ENCODE measurements around the gene PIK3R4. TPM values are rescaled to one million over a fixed set of nuclear protein-coding genes. Genes with fewer than 3 reads are reported as not detected.

Gene PIK3R4
- total RNA-seq = 10 to 100 TPM; 24.8 to 36.6 TPM
- polyA plus RNA-seq = 10 to 100 TPM; 14.3 to 19.7 TPM

DNA sequence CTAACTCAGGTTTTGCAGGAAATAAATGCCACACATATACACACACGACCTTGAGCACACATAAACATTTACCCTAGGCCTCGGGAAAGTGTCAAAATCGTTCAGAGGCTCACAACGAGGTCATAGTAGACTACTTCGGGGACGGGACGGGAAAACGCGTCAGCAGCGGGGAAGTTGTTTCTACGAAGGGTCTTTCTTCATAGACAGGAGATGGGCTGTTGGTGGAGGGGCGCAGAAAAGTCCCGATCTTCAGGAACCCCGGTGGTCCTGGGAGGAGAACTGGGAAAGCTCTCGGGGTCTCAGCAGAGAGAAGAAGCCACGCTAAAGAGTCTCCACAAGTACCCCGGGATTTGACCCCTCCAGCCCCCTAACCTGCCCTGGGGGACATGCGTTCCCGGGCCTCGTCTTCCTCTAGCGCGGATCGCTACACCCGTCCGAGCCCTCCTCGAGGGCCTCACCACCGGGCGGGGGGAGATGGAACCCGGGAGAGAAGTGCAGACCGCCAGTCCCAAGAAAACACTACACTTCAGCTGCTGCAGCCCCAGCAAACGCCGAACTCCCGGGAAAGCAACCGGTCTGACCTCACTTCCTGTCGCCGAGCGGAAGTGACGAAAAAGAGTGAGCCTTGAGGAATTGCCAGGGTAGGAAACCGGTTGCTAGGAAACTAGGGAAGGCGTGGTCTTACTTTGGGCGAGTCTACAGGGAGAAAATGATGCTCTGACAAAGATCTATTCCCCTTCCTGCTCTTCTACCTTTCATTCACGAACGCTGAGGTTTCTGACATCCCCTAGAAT is at the start of gene PIK3R4:
Gene PIK3R4 (minus strand): TSS at position 584 of the 794 bp plus-strand sequence. CDS start 1,611 bp downstream, outside the sequence.
- Histone ChIP-seq H3K27ac (ENCODE audit: low read depth in 1 of 2, low read length in 2 of 2) (peak within 1 kb of the TSS; percentile 82 to 84), H3K9ac (ENCODE audit: low read depth in 1 of 2, low read length in 2 of 2) (peak within 1 kb of the TSS; percentile 29 to 90), H3K4me3 (ENCODE audit: low read depth in 1 of 3, low read length in 3 of 3) (peak within 1 kb of the TSS; percentile 73 to 91 (median 84)), H3K4me1 (ENCODE audit: control insufficient read depth in 4 of 4, insufficient read depth in 4 of 4, low read length in 3 of 4) (peaks cover 7 to 65% (median 50%) of the 10 kb centered on the region in 4 donors), H3K27me3 (ENCODE audit: control insufficient read depth in 4 of 4, insufficient read depth in 4 of 4, low read length in 3 of 4) (no peaks in the 10 kb centered on the region), H3K36me3 (ENCODE audit: control insufficient read depth in 4 of 4, insufficient read depth in 3 of 4, low read depth in 1 of 4, low read length in 3 of 4) (peaks cover 0 to 9% (median 4%) of the 10 kb centered on the region in 4 donors), H3K9me3 (ENCODE audit: control insufficient read depth in 4 of 4, low read length in 3 of 4) (no peaks in the 10 kb centered on the region)
- WGBS = under 1% methylated on average over 43 of the region's 43 CpGs
- DNase-seq (ENCODE audit: low spot score) = peak; percentile 97
- TF ChIP-seq RXRA (IDR thresholded peaks at IDR 0.05) (no peak), JUND (IDR thresholded peaks at IDR 0.05) (peak in 1 of 2 donors; percentile 50), EGR1 (IDR thresholded peaks at IDR 0.05; ENCODE audit: low read depth in 2 of 2) (peak in 1 of 2 donors; percentile 13), GABPA (IDR thresholded peaks at IDR 0.05 in 1 of 2, conservative IDR thresholded peaks at IDR 0.05 in 1 of 2) (peak; percentile 96 to 100), RAD21 (IDR thresholded peaks at IDR 0.05) (no peak), YY1 (IDR thresholded peaks at IDR 0.05) (peak; percentile 61), FOXA2 (IDR thresholded peaks at IDR 0.05) (no peak), TAF1 (conservative IDR thresholded peaks at IDR 0.05) (no peak), FOXA1 (IDR thresholded peaks at IDR 0.05) (no peak), NR2F2 (IDR thresholded peaks at IDR 0.05) (peak; percentile 23), HNF4A (conservative IDR thresholded peaks at IDR 0.05) (no peak), HNF4G (IDR thresholded peaks at IDR 0.05) (no peak), SP1 (IDR thresholded peaks at IDR 0.05) (peak; percentile 14)
- TF ChIP-seq, protein P1, sequence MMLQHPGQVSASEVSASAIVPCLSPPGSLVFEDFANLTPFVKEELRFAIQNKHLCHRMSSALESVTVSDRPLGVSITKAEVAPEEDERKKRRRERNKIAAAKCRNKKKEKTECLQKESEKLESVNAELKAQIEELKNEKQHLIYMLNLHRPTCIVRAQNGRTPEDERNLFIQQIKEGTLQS (IDR thresholded peaks at IDR 0.05) = no peak
- TF ChIP-seq, protein P2, sequence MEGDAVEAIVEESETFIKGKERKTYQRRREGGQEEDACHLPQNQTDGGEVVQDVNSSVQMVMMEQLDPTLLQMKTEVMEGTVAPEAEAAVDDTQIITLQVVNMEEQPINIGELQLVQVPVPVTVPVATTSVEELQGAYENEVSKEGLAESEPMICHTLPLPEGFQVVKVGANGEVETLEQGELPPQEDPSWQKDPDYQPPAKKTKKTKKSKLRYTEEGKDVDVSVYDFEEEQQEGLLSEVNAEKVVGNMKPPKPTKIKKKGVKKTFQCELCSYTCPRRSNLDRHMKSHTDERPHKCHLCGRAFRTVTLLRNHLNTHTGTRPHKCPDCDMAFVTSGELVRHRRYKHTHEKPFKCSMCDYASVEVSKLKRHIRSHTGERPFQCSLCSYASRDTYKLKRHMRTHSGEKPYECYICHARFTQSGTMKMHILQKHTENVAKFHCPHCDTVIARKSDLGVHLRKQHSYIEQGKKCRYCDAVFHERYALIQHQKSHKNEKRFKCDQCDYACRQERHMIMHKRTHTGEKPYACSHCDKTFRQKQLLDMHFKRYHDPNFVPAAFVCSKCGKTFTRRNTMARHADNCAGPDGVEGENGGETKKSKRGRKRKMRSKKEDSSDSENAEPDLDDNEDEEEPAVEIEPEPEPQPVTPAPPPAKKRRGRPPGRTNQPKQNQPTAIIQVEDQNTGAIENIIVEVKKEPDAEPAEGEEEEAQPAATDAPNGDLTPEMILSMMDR (IDR thresholded peaks at IDR 0.05; ENCODE audit: low read depth, low read length, missing input control) = no peak
- TF ChIP-seq, protein P3, sequence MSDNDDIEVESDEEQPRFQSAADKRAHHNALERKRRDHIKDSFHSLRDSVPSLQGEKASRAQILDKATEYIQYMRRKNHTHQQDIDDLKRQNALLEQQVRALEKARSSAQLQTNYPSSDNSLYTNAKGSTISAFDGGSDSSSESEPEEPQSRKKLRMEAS (IDR thresholded peaks at IDR 0.05) = no peak
- TF ChIP-seq, protein P4, sequence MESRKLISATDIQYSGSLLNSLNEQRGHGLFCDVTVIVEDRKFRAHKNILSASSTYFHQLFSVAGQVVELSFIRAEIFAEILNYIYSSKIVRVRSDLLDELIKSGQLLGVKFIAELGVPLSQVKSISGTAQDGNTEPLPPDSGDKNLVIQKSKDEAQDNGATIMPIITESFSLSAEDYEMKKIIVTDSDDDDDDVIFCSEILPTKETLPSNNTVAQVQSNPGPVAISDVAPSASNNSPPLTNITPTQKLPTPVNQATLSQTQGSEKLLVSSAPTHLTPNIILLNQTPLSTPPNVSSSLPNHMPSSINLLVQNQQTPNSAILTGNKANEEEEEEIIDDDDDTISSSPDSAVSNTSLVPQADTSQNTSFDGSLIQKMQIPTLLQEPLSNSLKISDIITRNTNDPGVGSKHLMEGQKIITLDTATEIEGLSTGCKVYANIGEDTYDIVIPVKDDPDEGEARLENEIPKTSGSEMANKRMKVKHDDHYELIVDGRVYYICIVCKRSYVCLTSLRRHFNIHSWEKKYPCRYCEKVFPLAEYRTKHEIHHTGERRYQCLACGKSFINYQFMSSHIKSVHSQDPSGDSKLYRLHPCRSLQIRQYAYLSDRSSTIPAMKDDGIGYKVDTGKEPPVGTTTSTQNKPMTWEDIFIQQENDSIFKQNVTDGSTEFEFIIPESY (IDR thresholded peaks at IDR 0.05) = no peak
- TF ChIP-seq, protein P5, sequence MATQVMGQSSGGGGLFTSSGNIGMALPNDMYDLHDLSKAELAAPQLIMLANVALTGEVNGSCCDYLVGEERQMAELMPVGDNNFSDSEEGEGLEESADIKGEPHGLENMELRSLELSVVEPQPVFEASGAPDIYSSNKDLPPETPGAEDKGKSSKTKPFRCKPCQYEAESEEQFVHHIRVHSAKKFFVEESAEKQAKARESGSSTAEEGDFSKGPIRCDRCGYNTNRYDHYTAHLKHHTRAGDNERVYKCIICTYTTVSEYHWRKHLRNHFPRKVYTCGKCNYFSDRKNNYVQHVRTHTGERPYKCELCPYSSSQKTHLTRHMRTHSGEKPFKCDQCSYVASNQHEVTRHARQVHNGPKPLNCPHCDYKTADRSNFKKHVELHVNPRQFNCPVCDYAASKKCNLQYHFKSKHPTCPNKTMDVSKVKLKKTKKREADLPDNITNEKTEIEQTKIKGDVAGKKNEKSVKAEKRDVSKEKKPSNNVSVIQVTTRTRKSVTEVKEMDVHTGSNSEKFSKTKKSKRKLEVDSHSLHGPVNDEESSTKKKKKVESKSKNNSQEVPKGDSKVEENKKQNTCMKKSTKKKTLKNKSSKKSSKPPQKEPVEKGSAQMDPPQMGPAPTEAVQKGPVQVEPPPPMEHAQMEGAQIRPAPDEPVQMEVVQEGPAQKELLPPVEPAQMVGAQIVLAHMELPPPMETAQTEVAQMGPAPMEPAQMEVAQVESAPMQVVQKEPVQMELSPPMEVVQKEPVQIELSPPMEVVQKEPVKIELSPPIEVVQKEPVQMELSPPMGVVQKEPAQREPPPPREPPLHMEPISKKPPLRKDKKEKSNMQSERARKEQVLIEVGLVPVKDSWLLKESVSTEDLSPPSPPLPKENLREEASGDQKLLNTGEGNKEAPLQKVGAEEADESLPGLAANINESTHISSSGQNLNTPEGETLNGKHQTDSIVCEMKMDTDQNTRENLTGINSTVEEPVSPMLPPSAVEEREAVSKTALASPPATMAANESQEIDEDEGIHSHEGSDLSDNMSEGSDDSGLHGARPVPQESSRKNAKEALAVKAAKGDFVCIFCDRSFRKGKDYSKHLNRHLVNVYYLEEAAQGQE (IDR thresholded peaks at IDR 0.05) = no peak
